Embryonic facial prominence (tissue), 1 donor: ENCODE results near the gene CSTF2T.

Experiments used
- DNase-seq: peaks from one replicate; pipeline ENCODE4 v3.0.0-alpha.2; 2016; ENCODE audit errors: extremely low spot score

Gene CSTF2T, protein sequence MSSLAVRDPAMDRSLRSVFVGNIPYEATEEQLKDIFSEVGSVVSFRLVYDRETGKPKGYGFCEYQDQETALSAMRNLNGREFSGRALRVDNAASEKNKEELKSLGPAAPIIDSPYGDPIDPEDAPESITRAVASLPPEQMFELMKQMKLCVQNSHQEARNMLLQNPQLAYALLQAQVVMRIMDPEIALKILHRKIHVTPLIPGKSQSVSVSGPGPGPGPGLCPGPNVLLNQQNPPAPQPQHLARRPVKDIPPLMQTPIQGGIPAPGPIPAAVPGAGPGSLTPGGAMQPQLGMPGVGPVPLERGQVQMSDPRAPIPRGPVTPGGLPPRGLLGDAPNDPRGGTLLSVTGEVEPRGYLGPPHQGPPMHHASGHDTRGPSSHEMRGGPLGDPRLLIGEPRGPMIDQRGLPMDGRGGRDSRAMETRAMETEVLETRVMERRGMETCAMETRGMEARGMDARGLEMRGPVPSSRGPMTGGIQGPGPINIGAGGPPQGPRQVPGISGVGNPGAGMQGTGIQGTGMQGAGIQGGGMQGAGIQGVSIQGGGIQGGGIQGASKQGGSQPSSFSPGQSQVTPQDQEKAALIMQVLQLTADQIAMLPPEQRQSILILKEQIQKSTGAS

DNA sequence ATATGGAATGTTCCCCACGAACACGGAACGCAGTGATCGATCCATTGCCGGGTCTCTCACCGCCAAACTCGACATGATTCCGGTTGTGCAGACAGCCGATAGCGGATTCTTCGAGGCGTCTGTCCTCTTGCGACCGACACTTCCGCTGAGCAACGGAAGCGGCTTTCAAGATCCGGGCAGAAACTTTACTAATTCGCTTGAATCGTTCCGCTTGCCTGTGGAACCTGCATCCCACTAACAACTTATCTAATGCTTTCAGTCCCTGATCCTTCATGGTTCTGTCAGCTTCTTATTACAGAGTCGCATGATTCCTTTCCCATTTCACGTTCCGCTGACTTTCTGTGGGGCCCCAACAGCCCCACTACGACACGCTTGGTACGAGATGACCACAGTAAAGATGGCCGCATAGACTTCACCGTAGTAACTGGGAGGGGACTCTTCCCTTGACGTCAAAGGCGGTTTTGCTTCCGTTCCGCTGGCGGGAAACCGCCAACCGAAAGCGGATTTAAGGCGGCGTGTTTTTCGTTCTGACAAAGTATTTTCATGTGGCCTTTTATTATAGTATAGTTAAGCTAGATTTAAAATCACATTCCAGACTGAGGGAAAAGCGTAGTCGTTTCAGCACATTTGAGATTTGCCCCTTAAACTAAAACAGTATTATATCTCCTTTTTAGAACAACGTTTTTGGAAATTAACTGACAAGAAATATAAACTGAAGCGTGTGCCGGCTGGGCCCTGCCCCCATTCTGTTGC is at the start of gene CSTF2T:
Gene CSTF2T (minus strand): TSS at position 121 of the 753 bp plus-strand sequence. CDS start 46 bp downstream, at position 75.
- DNase-seq, result peak; percentile 90

DNA sequence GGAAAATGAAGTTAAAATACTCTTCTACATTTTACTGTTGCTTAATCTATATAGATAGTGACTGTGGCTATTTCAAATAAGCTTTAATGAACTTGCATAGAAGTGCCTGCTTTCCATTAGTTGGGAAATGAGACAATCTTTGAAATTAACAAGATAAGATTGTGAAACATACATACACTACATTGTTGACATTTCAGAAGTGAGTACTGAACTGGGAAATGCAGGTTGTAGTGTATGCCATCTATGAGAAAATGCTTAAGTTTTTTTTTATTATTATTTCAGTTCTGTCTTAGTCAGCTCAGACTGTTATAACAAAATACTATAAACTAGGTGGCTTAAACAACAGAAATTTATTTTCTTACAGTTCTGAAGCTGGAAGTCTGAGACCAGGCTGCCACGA is 49.6 kb upstream of the CSTF2T start:
- DNase-seq, result no peak

DNA sequence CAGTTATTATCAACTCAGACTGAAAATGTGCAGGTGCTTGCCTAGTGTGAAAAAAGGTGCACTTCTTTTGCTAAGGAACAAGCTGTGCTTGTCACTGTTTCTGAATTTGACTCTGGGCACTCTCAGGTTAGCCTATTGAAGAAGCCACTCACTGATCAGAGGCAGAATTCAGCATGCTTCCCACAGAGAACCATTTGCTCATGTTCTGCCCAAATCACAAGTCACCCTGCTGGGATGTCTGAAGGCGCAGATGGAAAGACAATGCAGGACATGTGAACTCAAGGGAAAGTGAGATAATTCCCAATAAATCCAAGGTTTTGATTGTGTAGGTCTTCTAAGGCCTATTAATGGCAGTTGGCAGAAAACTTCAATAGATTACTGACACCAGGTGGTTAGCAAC is 47.8 kb upstream of the CSTF2T start:
- no peak for DNase-seq

DNA sequence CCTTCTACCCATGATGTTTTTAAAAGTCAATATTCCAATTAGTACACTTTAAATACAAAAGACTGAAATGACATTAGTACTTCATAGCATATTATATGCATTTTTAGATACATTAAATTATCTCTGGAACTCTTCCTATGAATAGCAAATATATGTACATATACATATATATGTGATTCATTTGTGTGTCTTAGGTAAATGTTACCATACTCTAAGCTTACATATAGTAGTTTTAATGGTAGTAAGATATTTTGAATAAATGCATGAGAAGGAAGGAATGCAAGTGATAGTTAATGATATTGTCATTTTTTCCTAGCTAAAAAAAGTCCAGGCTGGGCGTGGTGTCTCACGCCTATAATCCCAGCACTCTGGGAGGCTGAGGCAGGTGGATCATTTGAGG is 46.0 kb upstream of the CSTF2T start:
- no peak for DNase-seq

DNA sequence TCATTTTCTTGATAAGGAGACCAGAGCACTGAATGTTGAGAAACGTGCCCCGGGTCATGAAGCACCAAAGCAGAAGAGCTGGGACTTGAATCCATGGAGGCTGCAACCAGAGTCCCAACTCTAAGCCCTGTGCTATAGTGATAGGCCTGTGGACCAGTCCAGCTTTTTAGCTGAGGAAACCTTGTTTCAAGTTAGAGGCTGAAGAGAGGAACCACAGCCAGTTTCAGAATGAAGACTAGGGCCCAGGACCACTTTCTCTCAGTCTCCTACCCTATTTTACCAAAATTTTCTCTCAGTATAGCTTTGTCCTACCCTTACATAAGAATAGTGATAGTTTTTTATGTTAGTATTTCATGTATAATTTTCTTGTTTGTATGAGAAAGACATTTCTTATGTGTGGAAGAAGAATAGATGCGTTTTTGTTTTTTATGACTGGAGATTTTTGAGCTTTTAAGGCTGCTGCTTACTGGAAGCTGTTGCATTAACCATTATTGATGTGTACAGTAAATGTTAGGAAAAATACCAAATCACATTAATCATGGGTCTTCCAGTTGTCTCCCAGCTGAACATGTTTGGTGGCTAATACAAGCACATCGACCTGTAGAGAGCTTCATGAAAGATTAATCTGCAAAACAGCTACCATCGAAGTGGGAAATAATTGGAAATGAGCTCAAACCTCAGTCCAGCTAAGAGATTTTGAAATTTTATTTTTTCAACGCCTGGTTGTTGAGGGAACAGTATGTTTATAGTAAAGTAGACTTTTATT is 45.0 kb upstream of the CSTF2T start:
- DNase-seq, result no peak

DNA sequence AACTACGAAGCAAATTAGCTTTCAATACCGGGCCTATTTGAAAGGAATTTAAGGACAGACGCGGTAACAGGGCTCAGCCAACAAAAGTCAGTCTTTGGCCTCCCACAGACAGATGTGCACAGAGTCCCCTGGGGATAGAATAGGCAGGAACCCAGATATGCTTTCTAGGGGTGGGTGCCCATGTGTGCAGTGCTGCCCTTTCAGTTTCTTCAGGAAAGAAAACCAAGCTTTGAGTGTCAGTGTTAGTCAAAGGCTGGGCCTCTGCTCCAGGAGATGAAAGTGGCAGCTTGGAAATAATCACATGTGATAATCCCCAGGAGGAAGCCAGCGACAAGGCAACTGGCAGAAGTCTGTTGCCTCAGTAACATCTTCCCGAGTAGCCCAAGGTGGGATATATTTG is 43.8 kb upstream of the CSTF2T start:
- no peak for DNase-seq

DNA sequence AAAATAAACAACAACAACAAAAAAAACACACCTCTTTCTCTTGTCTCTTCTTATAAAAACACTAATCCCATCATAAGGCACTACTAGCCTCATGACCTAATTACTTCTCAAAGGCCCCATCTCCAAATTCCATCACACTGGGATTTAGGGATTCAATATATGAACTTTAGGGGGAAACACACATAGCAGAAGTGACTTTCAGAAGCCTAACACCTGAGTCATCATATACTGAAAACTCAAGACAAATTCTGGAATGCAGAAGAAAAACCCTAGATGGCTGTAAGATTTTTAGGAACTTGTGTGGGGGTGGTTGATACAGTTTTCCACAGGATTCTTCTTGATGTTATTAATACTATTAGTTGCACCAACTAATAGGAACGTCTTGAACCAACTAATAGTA is 33.7 kb upstream of the CSTF2T start:
- no peak for DNase-seq

DNA sequence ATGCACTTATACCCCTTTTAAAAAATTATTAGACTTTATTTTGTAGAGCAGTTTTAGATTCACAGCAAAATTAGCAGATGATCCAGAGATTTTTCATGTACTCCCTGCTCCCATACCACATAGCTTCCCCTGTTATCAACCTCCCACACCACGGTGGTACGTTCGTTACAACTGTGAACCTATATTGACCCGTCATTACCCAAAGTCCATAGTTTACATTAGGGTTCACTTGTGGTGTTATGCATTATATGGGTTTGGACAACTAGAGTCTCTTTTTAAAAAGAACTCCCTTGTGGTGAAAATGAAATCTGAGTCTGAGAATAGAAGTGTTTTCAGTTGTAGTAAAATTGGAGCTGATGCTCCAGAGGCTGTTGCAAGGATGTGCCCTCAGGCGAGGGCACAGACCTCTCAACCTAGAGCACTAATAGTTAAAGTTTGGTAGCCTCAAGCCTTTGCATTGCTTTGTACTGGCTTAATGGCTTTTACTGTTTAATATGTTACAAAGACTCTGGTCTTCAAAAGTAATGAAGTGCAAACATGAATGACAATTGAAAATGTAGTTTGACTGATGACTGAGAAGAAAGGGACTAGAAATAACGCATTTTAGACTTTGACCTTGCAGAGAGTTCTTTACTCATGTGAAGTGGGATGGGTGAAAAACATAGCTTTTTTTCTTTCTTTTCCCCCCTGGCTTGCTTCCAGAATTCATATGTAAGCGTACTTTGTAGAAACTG is 30.6 kb upstream of the CSTF2T start:
- no peak for DNase-seq

DNA sequence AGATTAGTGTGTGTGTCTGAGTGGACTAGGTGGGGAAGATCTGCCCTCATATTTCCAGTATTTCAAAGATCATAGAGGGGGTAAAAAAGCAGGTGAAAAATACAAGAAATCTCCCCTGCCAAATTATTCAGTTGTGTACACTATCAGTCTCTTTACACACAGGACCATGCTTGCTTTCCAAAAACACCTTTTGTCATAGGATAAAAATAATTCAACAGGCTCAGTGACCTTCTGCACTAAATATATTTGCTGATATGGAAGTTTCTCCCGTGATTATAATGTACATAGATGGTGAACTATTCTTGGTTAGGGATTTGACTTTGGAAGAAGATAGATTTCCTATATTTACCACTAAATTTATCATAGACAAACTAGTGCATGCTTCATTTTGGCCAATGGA is 24.6 kb upstream of the CSTF2T start:
- no peak for DNase-seq

DNA sequence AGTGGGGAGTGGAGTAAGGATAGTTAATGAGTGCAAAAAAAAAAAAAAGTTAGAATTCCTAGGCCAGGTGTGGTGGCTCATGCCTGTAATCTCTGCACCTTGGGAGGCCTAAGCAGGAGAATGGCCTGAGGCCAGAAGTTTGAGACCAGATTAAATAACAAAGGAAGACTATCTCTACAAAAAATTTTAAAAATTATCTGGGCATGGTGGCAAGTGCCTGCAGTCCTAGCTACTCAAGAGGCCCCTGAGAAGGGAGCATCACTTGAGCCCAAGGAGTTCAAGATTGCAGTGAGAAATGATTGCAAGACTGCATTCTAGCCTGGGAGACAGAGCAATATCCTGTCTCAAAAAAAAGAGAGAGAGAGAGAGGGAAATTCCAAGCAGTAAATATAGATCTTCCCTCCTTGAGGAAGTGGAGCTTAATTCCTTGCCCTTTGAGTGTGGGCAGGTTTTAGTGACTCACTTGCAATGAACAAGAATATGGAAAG is 19.5 kb upstream of the CSTF2T start:
- DNase-seq, result no peak

DNA sequence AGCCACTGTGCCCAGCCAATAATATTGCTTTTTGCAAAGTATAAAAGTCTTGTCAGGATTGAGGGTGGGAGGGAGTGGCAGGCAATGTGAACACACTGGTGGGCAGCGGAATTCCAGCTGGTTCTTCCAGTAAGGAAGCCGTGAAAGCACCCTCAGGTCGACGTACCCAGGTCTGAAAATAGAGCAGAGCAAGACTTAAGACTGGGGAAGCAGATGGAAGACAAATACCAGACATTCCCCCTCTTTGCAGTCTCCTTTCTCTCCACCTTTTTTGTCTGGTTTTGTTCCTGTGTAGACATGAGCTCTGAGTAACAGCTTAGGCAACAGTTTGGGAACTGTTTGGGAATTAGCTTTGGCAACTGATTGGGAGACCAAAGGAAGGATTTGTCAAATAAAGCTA is 17.6 kb upstream of the CSTF2T start:
- DNase-seq, result no peak

DNA sequence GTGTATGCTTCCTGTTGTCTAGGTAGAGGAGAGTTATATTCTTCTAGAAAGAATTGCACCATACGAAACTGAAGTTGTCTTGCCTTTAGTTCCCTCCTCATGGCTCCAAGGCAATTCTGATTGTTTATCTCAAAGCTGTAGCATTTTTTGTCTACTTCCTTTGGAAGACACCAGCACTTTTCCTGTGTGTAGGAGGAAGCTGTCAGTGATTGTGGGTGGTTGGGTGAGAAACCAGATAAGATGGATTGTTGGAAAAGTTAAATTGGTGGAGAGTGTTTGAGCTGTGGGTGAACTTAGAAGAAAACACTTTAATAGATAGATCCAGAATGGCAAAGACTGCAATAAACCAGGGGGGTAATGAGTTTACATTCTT is 12.1 kb upstream of the CSTF2T start:
- DNase-seq, result no peak

DNA sequence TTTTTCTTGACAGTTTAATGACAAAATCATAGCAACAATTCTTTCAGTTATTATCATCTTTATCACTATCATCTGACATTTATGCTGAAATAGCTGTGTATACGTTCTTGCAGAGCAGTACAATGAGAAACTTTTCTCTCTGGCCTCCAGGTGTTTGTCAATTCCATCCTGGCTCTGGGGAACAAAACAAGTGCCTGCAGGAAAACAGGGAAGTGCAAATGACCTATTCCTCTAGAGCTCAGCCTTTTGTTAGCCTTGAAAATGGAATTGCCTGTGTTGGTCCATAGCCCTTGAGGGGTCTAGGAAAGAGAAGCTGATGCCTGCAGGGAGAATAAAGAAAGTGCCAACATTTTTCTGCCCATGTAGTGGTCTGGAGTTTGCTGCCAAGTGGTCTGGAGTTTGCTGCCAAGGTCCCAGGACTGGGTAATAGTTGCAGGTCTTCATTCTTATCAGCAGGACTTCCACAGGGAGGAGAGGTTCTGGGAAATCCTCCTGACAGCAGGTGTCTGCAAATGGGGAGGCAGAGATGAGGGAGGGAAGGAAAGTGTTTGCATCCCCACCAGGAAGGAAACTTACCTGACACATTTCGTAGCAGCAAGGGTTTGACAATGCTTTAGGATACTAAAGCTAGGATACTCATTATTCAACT is 10.1 kb upstream of the CSTF2T start:
- DNase-seq, result no peak

DNA sequence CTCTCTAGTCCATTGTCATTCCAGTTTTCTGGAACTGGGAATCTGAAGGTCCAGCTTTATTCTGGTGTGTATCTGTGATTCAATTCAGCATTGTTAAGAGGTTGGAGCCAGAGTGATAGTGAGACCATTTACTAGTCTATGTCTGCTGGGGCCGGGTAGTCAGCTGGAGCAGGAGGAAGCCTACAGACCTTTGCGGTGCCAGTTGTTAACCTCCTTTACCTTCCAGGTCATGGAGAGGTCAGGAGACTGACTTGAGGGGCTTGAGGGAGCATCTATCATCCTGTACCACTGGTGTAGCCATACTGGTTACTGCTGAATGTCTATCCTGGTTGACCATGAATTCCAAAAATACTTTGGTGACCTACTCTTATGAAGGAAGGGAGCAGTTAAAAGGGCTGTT is 9.2 kb upstream of the CSTF2T start:
- no peak for DNase-seq

DNA sequence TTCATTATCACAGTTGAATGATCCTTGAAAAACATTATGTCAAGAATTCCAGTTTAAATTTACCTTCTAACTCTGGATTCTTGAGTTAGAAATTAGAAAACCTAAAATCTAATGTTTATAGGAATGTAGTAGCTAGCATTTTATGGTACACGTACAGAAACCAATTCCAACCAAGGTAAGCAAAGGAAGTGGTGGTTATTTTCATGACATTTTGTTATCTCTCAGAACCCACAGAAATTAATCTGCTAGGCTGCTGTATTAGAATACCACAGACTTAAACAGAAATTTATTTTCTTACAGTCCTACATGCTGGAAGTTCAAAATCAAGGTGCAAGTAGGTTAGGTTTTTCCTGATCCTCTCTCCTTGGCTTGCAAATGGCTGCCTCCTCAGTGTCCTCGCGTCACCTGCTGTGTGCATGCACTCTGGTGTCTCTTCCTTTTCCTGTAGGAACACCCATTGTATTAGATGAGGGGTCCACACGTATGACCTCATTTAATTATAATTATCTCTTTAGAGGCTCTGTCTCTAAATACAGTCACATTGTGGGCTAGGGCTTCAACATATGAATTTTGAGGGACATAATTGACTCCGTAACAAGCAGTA is 8.5 kb upstream of the CSTF2T start:
- no peak for DNase-seq

DNA sequence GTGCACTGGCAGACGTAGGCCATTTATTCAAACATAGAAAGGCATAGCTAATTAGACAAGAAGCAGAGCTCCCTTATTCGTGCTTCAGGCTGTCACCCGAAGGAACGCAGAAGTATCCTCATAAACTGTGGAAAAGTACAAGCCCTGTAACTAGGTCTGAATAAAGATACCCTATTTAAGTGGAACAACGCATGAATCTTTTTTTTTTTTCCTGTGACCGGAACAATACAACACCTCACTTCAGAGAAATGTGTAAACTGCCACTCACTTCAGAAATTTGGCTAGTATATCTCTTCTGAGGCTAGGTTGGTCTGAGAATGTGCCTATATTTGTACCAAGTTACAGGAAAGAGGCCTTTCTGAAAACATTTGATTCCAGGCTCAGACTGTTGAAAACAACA is 8.0 kb upstream of the CSTF2T start:
- no peak for DNase-seq

DNA sequence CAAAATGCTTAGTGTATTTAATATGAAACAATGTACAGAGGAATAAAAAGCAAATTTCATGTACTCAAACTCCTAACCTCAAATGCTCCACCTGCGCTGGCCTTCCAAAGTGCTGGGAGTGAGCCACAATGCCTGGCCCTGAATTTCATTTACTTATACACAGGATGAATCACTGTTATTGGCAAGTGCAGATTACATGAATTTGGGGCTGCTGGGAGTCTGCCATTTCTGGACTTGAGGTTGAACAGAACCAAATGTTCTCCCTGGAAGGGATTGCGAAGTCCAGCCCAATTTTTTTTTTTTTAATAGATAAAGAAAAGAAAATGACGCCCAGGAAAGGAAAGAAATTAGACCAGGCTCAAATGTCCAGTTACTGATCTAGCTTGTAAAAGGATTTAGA is 6.8 kb upstream of the CSTF2T start:
- DNase-seq, result no peak

DNA sequence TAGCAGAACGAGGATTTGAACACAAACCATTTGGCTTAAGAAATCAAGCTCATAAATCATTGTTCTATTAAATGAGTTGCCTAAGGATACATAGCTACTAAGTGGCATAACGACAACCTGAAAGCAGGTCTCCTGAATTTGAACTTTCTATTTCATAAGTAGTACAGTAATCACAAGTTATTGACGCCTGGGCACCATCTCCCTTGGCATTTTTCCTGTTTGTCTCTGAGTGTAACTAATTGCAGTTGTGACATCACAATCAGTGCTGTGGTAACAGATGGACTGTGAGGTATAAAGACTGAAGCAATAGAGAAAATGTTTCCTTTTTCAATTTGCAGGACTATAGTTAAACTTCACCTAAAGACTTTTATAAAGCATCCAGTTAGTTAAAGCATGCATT is 6.4 kb upstream of the CSTF2T start:
- no peak for DNase-seq

DNA sequence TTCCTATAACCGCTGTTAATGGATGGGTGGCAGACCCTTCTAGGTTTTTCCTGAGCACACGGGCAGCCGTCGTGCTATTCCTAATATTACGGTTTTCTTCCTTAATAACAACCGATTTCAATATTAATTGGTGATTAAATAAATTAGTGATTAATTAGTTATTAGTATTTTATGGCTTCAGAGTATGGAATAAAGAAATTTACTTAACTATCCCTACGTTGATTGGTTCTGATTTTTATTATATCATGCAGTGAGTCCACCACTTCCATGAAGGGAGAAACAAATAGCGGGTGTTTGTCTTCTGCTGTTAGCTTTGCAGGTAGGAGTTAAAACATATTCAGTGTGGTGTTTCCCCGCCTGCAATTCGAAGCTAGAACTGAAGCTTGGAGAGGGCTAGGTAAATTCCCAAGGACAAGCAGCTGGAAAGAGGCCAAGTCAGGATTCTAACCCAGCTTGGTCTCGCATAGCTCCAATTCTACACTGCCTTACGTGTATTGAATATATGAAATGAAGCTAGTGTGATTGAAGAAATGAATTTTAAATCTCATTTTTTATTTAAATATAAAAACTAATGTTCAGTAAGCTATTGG is 928 bp upstream of the CSTF2T start:
- no peak for DNase-seq

DNA sequence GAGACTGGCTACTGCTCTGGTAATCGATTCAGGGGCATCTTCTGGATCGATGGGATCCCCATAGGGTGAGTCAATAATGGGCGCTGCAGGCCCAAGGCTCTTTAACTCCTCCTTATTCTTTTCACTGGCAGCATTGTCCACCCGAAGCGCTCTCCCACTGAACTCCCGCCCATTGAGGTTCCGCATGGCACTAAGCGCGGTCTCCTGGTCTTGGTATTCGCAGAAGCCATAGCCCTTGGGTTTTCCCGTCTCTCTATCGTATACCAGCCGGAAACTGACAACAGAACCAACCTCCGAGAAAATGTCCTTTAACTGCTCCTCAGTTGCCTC is 285 bp downstream of the CSTF2T start:
- peak; percentile 23 for DNase-seq
